GM23338 (cell line): ENCODE results near the gene EXOC3. TPM values are rescaled to one million over a fixed set of nuclear protein-coding genes. Genes with fewer than 3 reads are reported as not detected.

ENCODE experiments used
- ATAC-seq: fragments of 200-7000 bp; cut with Tn5 transposase; 3 replicates; pipeline ENCODE4 v1.9.1; 2020
- DNase-seq: peaks from one replicate; pipeline ENCODE4 v3.0.0-alpha.2; 2015; ENCODE audit warnings: low spot score
- H2AFZ ChIP-seq: fragments of 200-600 bp; sonication (generic); 2 replicates; pipeline ENCODE4 v1.8.0; 2016; ENCODE audit warnings: antibody characterized with exemption, mild to moderate bottlenecking, moderate library complexity
- H3F3A ChIP-seq: fragments of 200-600 bp; sonication (generic); replicated peaks from 2 replicates; pipeline ENCODE4 v1.8.0; 2017; ENCODE audit warnings: antibody characterized with exemption, mixed run types, low read depth
- H3K27ac ChIP-seq: fragments of 200-600 bp; sonication (generic); 2 replicates; pipeline ENCODE4 v1.6.1; 2016; ENCODE audit warnings: low read depth
- H3K27me3 ChIP-seq: fragments of 200-600 bp; sonication (generic); 2 replicates; pipeline ENCODE4 v1.8.0; 2016; ENCODE audit warnings: mild to moderate bottlenecking, mixed run types, moderate library complexity; ENCODE audit not compliant: insufficient read depth
- H3K36me3 ChIP-seq: fragments of 200-600 bp; sonication (generic); 2 replicates; pipeline ENCODE4 v1.8.0; 2016; ENCODE audit warnings: mild to moderate bottlenecking; ENCODE audit not compliant: insufficient read depth
- H3K4me1 ChIP-seq: fragments of 200-600 bp; sonication (generic); 2 replicates; pipeline ENCODE4 v1.8.0; 2016; ENCODE audit warnings: mild to moderate bottlenecking, moderate library complexity; ENCODE audit not compliant: insufficient read depth
- H3K4me2 ChIP-seq: fragments of 200-600 bp; sonication (generic); 2 replicates; pipeline ENCODE4 v1.7.1; 2017; ENCODE audit warnings: mixed run types
- H3K4me3 ChIP-seq: fragments of 200-600 bp; sonication (generic); 2 replicates; pipeline ENCODE4 v1.6.1; 2016; ENCODE audit warnings: mixed run types
- H3K79me2 ChIP-seq: fragments of 200-600 bp; sonication (generic); replicated peaks from 2 replicates; pipeline ENCODE4 v1.8.0; 2017; ENCODE audit warnings: mild to moderate bottlenecking; ENCODE audit not compliant: insufficient read depth
- H3K9me2 ChIP-seq: fragments of 200-600 bp; sonication (generic); 2 replicates; pipeline ENCODE4 v1.8.0; 2017; ENCODE audit not compliant: insufficient read depth
- H4K20me1 ChIP-seq: fragments of 200-600 bp; sonication (generic); replicated peaks from 2 replicates; pipeline ENCODE4 v1.8.0; 2017; ENCODE audit warnings: mild to moderate bottlenecking; ENCODE audit not compliant: insufficient read depth
- H3K27ac Mint-ChIP-seq: 2 replicates; pipeline ENCODE4 v1.8.0; 2020; ENCODE audit warnings: inconsistent platforms, mild to moderate bottlenecking, moderate library complexity, mixed read lengths
- H3K27me3 Mint-ChIP-seq: 3 replicates; pipeline ENCODE4 v1.8.0; 2022; ENCODE audit warnings: low read depth, mild to moderate bottlenecking, moderate library complexity, mixed read lengths, inconsistent platforms; ENCODE audit not compliant: insufficient read depth, poor library complexity
- H3K36me3 Mint-ChIP-seq: 3 replicates; pipeline ENCODE4 v1.8.0; 2021; ENCODE audit warnings: low read depth, mild to moderate bottlenecking, inconsistent platforms, moderate library complexity, mixed read lengths
- H3K4me1 Mint-ChIP-seq: 3 replicates; pipeline ENCODE4 v1.8.0; 2020; ENCODE audit warnings: mild to moderate bottlenecking, inconsistent platforms, mixed read lengths
- H3K4me3 Mint-ChIP-seq: 3 replicates; pipeline ENCODE4 v1.8.0; 2021; ENCODE audit warnings: moderate library complexity, mild to moderate bottlenecking, inconsistent platforms, mixed read lengths
- H3K9me3 Mint-ChIP-seq: 3 replicates; pipeline ENCODE4 v1.8.0; 2020; ENCODE audit warnings: moderate library complexity, mild to moderate bottlenecking, inconsistent platforms, mixed read lengths
- CREB1 ChIP-seq: fragments of 250-450 bp; sonication (Bioruptor Pico); IDR thresholded peaks from 2 replicates; pipeline ENCODE4 v1.5.0; 2020; ENCODE audit warnings: low read depth, mild to moderate bottlenecking, moderate library complexity
- CTCF ChIP-seq, 2 experiments: fragments of 200-600 bp in 1 of 2; sonication (generic) in 1 of 2; conservative IDR thresholded peaks; 2 replicates each; pipeline versions ENCODE4 v1.5.1 to v1.6.1; 2016 to 2017; ENCODE audit warnings: antibody characterized with exemption in 2 of 2, low read depth in 2 of 2, mild to moderate bottlenecking in 2 of 2, moderate library complexity in 1 of 2
- ETS1 ChIP-seq: IDR thresholded peaks from 2 replicates; pipeline ENCODE4 v1.6.1; 2016; ENCODE audit warnings: antibody characterized with exemption
- EZH2 ChIP-seq: fragments of 200-600 bp; sonication (generic); IDR thresholded peaks from one replicate; pipeline ENCODE4 v1.8.0; 2017; ENCODE audit warnings: antibody characterized with exemption, mild to moderate bottlenecking, low read depth; ENCODE audit not compliant: unreplicated experiment
- EZH2phosphoT487 ChIP-seq: fragments of 200-600 bp; sonication (generic); IDR thresholded peaks from one replicate; pipeline ENCODE4 v1.8.1; 2018; ENCODE audit warnings: antibody characterized with exemption; ENCODE audit not compliant: unreplicated experiment
- JUNB ChIP-seq: IDR thresholded peaks from one replicate; pipeline ENCODE4 v1.6.1; 2016; ENCODE audit warnings: antibody characterized with exemption; ENCODE audit not compliant: unreplicated experiment
- NANOG ChIP-seq: IDR thresholded peaks from 2 replicates; pipeline ENCODE4 v1.6.1; 2016; ENCODE audit warnings: antibody characterized with exemption, borderline replicate concordance
- POLR2AphosphoS5 ChIP-seq: IDR thresholded peaks from 2 replicates; pipeline ENCODE4 v1.6.1; 2016; ENCODE audit warnings: antibody characterized with exemption, low read depth
- REST ChIP-seq: IDR thresholded peaks from one replicate; pipeline ENCODE4 v1.6.1; 2018; ENCODE audit warnings: antibody characterized with exemption; ENCODE audit not compliant: unreplicated experiment
- STAT1 ChIP-seq: IDR thresholded peaks from one replicate; pipeline ENCODE4 v1.6.1; 2016; ENCODE audit warnings: antibody characterized with exemption; ENCODE audit not compliant: unreplicated experiment
- ZNF114 ChIP-seq: fragments of 250-450 bp; sonication (Bioruptor Pico); IDR thresholded peaks from 2 replicates; pipeline ENCODE4 v1.5.0; 2020; ENCODE audit warnings: mild to moderate bottlenecking, moderate library complexity
- ZNF331 ChIP-seq: fragments of 250-450 bp; sonication (Bioruptor Pico); IDR thresholded peaks from 2 replicates; pipeline ENCODE4 v1.5.0; 2020; ENCODE audit warnings: low read depth, mild to moderate bottlenecking, moderate library complexity
- ZNF462 ChIP-seq: fragments of 250-450 bp; sonication (Bioruptor Pico); IDR thresholded peaks from 2 replicates; pipeline ENCODE4 v1.5.0; 2020; ENCODE audit warnings: mild to moderate bottlenecking, moderate library complexity
- polyA plus RNA-seq: library from polyadenylated mRNA; unstranded; fragments of >200 nt; fragmentation: Nextera tagmentation; extraction: Ambion mirVana; gene quantifications from 2 replicates; pipeline ENCODE4 v1.2.1, GENCODE V29; 2016
- total RNA-seq: library from RNA; depleted of rRNA; stranded (reverse); fragments of >200 nt; shearing (Covaris generic); gene quantifications from 2 replicates; pipeline ENCODE4 v1.2.3, GENCODE V29; 2014

Gene EXOC3
- total and polyA plus RNA-seq, 2 experiments from 2014 or later: 13.4 to 31.6 TPM

GRCh38 chr5:470961-471749 is 28.2 kb downstream of the EXOC3 start:
- no peaks in the 10 kb centered on the region for H3K79me2 ChIP-seq
- H3K36me3 ChIP-seq: no peaks in the 10 kb centered on the region; the same call in 1 of the 2 replicates
- H2AFZ ChIP-seq: no peak overlapping the region
- no peaks in the 10 kb centered on the region for H3K36me3 Mint-ChIP-seq
- peak overlapping the region; percentile 52 for H3K4me3 Mint-ChIP-seq
- no peak overlapping the region; the same call in 1 of the 2 replicates for H3K4me3 ChIP-seq
- H3K27me3 ChIP-seq: peaks cover 27% of the 10 kb centered on the region
- peaks cover 9% of the 10 kb centered on the region; the same call in 1 of the 2 replicates for H4K20me1 ChIP-seq
- H3K9me2 ChIP-seq: no peaks in the 10 kb centered on the region
- no peaks in the 10 kb centered on the region for H3F3A ChIP-seq
- H3K27ac Mint-ChIP-seq: no peak overlapping the region
- TF ChIP-seq CREB1 (CRISPR knock-in tag) (no peak), JUNB (no peak), POLR2AphosphoS5 (no peak), ZNF331 (CRISPR knock-in tag) (no peak), REST (no peak), ZNF114 (CRISPR knock-in tag) (no peak), NANOG (no peak), CTCF (conservative IDR thresholded peaks at IDR 0.05; ENCODE audit: low read depth in 2 of 2) (no peak), EZH2 (no peak), ETS1 (no peak), ZNF462 (CRISPR knock-in tag) (no peak), STAT1 (no peak), EZH2phosphoT487 (no peak)
- H3K9me3 Mint-ChIP-seq: no peaks in the 10 kb centered on the region
- no peaks in the 10 kb centered on the region for H3K4me1 ChIP-seq
- no peak for DNase-seq
- H3K4me2 ChIP-seq: no peak overlapping the region
- no peak overlapping the region for H3K27ac ChIP-seq
- ATAC-seq: no peak
- peaks cover 28% of the 10 kb centered on the region for H3K27me3 Mint-ChIP-seq
- peaks cover 8% of the 10 kb centered on the region; the same call in 2 of the 3 replicates for H3K4me1 Mint-ChIP-seq
